HCT116 (cell line): ENCODE data around the gene PPTC7.
"Not testable (repeated sequence)": the region's sequence is repeated elsewhere in the genome, so short reads cannot be mapped to it uniquely, and the experiment has no call there.

Experiments
- CTCF ChIP-seq, 3 experiments: fragments of 200-600 bp in 1 of 3; sonication (generic) in 1 of 3; IDR thresholded peaks in 2 of 3; conservative IDR thresholded peaks in 1 of 3; 2 replicates each; pipeline ENCODE4 v1.5.1; 2012 to 2017; ENCODE audit warnings: low read depth in 2 of 3, low read length in 2 of 3, antibody characterized with exemption in 1 of 3, borderline replicate concordance in 1 of 3, control low read depth in 1 of 3, mild to moderate bottlenecking in 1 of 3, mixed read lengths in 1 of 3, mixed run types in 1 of 3, moderate library complexity in 1 of 3; ENCODE audit not compliant: insufficient read depth in 1 of 3
- EGR1 ChIP-seq: IDR thresholded peaks from 2 replicates; pipeline ENCODE4 v1.6.1; 2012; ENCODE audit warnings: low read depth
- EZH2 ChIP-seq: fragments of 200-600 bp; sonication (generic); IDR thresholded peaks from 2 replicates; pipeline ENCODE4 v1.6.1; 2017; ENCODE audit warnings: antibody characterized with exemption, mixed run types
- EZH2phosphoT487 ChIP-seq: fragments of 200-600 bp; IDR thresholded peaks from 2 replicates; pipeline ENCODE4 v1.6.1; 2018; ENCODE audit warnings: antibody characterized with exemption, borderline replicate concordance
- JUND ChIP-seq: IDR thresholded peaks from 2 replicates; pipeline ENCODE4 v1.6.1; 2012
- MAX ChIP-seq: IDR thresholded peaks from 2 replicates; pipeline ENCODE4 v1.6.1; 2012
- POLR2A ChIP-seq: IDR thresholded peaks from 2 replicates; pipeline ENCODE4 v1.7.0; 2011; ENCODE audit warnings: borderline replicate concordance; ENCODE audit not compliant: insufficient read depth, insufficient read length; ENCODE audit errors: extremely low read depth
- REST ChIP-seq: IDR thresholded peaks from 2 replicates; pipeline ENCODE4 v1.6.1; 2012; ENCODE audit warnings: low read depth
- SIN3A ChIP-seq: IDR thresholded peaks from 2 replicates; pipeline ENCODE4 v1.6.1; 2012; ENCODE audit warnings: low read depth
- TCF7L2 ChIP-seq: IDR thresholded peaks from 2 replicates; pipeline ENCODE4 v1.7.0; 2011; ENCODE audit warnings: borderline replicate concordance, inconsistent platforms; ENCODE audit not compliant: insufficient read depth, insufficient read length; ENCODE audit errors: extremely low read depth
- ZBTB33 ChIP-seq: IDR thresholded peaks from 2 replicates; pipeline ENCODE4 v1.6.1; 2011; ENCODE audit warnings: mild to moderate bottlenecking, low read length, moderate library complexity; ENCODE audit not compliant: insufficient replicate concordance; ENCODE audit errors: extremely low read depth
- ZFX ChIP-seq: fragments of 450-650 bp; IDR thresholded peaks from 2 replicates; pipeline ENCODE4 v1.6.1; 2017
- ZNF274 ChIP-seq: fragments of 200-500 bp; sonication (Bioruptor generic); IDR thresholded peaks from 2 replicates; pipeline ENCODE4 v1.6.1; 2014; ENCODE audit warnings: mild to moderate bottlenecking, low read depth, low read length, inconsistent platforms

GRCh38 chr12:110602085-110602814, 19.1 kb upstream of the PPTC7 start:
- not testable (repeated sequence) for TF ChIP-seq ZBTB33, POLR2A, REST, EZH2phosphoT487, SIN3A, TCF7L2, MAX, ZNF274, EGR1, JUND, EZH2, ZFX
- peak; percentile 64 to 87 (median 80) for TF ChIP-seq CTCF (IDR thresholded peaks at IDR 0.05 in 2 of 3, conservative IDR thresholded peaks at IDR 0.05 in 1 of 3; ENCODE audit: borderline replicate concordance in 1 of 3, insufficient read depth in 1 of 3, low read depth in 2 of 3, low read length in 2 of 3)
